ENCODE data around the gene ANKRD18A. TPM values are rescaled to one million over a fixed set of nuclear protein-coding genes. Genes with fewer than 3 reads are reported as not detected.
A peak's percentile ranks its signal among the peaks of the same experiment; 100 is the strongest.

Gene ANKRD18A
- total and polyA plus RNA-seq, 12 donors = 0.22 to 5.5 (median 2.8) TPM

DNA sequence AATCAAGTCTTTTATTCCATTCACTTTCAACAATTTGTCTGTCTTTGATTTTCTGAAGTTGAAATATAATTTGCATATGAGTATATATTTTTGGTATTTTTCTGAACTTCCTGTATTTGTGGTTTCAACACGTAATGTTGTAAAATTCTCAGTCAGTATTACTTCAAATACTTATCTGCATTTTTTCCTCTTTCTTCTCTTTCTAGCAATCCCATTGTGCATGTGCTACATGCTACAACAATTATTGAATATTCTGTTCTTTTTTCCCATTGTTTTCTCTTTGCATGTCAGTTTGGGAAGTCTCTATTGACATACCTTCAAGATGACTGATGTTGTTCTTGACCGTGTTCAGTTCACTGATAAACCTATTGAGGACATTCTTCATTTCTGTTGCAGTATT is 5.6 kb upstream of the ANKRD18A start:
- H3K4me3 ChIP-seq = no peak overlapping the region
- WGBS, 2 donors = 70 to 84% methylated on average over 2 of the region's 2 CpGs
- H3K36me3 ChIP-seq = no peaks in the 10 kb centered on the region
- DNase-seq (no peak), ATAC-seq (no peak)
- no peak overlapping the region for H3K27ac ChIP-seq
- peaks cover 0 to 17% (median 13%) of the 10 kb centered on the region in 9 donors for H3K4me1 ChIP-seq
- peaks cover 8 to 43% (median 38%) of the 10 kb centered on the region in 7 donors for H3K27me3 ChIP-seq
- peaks cover 0 to 30% (median 12%) of the 10 kb centered on the region in 11 donors for H3K9me3 ChIP-seq
- intact Hi-C loops (cut with DNase I) = loop anchor here in 1 of 10 donors (10.0 kb wide), 1 partner anchor 59 kb away; no protein-coding TSS in a partner anchor
- TF ChIP-seq, protein P1, sequence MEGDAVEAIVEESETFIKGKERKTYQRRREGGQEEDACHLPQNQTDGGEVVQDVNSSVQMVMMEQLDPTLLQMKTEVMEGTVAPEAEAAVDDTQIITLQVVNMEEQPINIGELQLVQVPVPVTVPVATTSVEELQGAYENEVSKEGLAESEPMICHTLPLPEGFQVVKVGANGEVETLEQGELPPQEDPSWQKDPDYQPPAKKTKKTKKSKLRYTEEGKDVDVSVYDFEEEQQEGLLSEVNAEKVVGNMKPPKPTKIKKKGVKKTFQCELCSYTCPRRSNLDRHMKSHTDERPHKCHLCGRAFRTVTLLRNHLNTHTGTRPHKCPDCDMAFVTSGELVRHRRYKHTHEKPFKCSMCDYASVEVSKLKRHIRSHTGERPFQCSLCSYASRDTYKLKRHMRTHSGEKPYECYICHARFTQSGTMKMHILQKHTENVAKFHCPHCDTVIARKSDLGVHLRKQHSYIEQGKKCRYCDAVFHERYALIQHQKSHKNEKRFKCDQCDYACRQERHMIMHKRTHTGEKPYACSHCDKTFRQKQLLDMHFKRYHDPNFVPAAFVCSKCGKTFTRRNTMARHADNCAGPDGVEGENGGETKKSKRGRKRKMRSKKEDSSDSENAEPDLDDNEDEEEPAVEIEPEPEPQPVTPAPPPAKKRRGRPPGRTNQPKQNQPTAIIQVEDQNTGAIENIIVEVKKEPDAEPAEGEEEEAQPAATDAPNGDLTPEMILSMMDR (IDR thresholded peaks at IDR 0.05) = no peak

DNA sequence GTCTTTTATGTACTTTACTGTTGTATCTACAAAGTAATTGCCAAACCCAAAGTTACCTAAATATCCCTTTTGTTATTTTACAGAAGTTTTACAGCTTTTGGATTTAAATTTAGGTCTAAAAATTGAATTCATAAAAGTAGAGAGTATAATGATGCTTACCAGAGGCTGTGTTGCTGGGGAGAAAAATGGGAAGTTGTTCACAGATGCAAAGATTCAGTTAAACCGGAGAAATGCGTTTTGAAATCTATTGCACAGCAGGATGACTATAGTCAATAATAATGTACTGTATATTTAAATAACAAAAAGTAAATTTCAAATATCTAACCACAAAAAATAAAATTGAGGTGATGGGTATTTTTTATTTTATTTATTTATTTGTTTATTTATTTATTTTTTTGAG is 2.6 kb upstream of the ANKRD18A start:
- WGBS, 2 donors = 78 to 85% methylated on average over 2 of the region's 2 CpGs
- intact Hi-C loops (cut with DNase I) = loop anchor here in 1 of 10 donors (10.0 kb wide), 1 partner anchor 62 kb away; no protein-coding TSS in a partner anchor
- H3K27me3 ChIP-seq = peaks cover 8 to 72% (median 65%) of the 10 kb centered on the region in 7 donors

DNA sequence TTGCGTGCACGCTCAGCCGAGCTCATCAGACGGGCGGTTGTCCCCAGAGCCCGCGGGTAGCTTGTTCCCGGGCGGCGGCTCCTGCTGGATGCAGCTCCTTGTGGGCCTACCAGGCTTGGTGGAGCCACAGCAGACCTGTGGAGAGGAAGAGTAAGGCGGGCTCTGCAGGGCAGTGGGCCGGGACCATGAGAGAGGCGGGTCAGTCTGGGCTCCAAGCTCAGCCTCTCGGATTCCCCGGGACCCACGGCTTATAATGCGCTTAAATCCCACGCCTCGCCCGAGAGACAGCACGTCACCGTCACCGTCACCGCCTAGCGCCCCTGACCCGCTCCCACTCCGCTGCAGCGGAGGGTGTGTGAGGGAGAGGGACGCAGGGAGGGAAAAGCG is 1.9 kb upstream of the ANKRD18A start:
- peaks cover 0 to 36% (median 22%) of the 10 kb centered on the region in 9 donors for H3K4me1 ChIP-seq
- H3K27ac ChIP-seq = no peak overlapping the region
- TF ChIP-seq, protein P1 (IDR thresholded peaks at IDR 0.05) = no peak
- intact Hi-C loops (cut with DNase I) = loop anchor here in 1 of 10 donors (10.0 kb wide), 1 partner anchor 63 kb away; no protein-coding TSS in a partner anchor
- 3 to 4% methylated on average over 30 of the region's 30 CpGs for WGBS, 2 donors
- peaks cover 8 to 78% (median 69%) of the 10 kb centered on the region in 7 donors for H3K27me3 ChIP-seq
- H3K4me3 ChIP-seq = peak overlapping the region in 9 of 10 donors; percentile 25 to 62 (median 52)
- H3K9me3 ChIP-seq = peaks cover 0 to 30% (median 12%) of the 10 kb centered on the region in 11 donors
- ATAC-seq = peak in 4 of 8 donors; percentile 19 to 40 (median 28)
- peak in 1 of 2 donors; percentile 14 for DNase-seq
- H3K36me3 ChIP-seq = no peaks in the 10 kb centered on the region

More for the DNA sequence above, 2.6 kb upstream of the ANKRD18A start:
- Histone ChIP-seq H3K27ac (no peak overlapping the region), H3K4me1 (peaks cover 0 to 36% (median 22%) of the 10 kb centered on the region in 9 donors), H3K4me3 (no peak overlapping the region), H3K9me3 (peaks cover 0 to 30% (median 12%) of the 10 kb centered on the region in 11 donors), H3K36me3 (no peaks in the 10 kb centered on the region)
- DNase-seq (no peak), ATAC-seq (no peak)
- TF ChIP-seq, protein P1 (IDR thresholded peaks at IDR 0.05) = no peak

DNA sequence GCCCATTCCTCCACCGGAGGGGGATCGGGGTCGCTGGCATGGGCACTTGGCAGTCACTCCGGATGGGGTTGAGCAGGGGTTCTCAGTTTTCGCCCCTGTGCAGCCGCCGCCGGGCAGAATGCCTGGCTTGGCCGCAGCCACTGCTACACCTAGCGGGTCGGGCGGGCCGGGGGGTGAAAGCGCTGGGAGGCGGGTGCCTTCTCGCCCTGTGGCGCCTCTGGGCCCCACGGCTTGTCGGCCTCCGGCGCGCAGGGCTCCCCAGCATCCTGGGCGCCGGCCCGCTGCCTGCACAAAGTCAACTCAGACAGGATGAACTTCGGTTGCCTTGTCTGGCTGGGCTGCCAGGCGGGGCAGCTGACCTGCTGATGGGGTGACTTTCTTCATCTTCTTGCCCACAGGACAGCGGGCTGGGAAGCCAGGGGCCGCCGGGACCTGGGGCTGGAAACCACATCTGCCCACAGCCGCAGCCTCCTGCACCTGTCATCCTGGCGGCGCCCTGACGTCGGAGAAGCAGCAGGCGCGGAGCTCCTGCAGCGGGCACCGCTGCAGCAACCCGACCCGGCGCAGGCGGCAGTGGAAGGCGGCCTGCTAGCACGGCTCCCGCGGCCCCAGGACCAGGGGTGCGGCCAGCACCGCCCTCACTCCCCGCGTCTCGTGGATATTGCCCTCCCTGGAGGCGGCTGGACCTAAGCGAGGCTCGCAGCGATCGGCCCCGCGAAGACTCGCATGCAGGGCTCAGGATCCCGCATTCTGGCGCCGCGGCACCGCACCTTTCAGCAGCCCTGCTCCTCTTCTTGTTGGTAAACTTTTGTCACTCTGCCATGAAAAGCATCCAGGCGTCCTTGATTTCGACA is 1.3 kb upstream of the ANKRD18A start:
- 1% methylated on average over 67 of the region's 67 CpGs for WGBS, 2 donors
- Histone ChIP-seq H3K36me3 (no peaks in the 10 kb centered on the region), H3K4me3 (peak overlapping the region; percentile 25 to 62 (median 52)), H3K27ac (peak overlapping the region in 1 of 10 donors; percentile 42), H3K27me3 (peaks cover 8 to 83% (median 75%) of the 10 kb centered on the region in 7 donors), H3K4me1 (peaks cover 0 to 36% (median 22%) of the 10 kb centered on the region in 9 donors), H3K9me3 (peaks cover 0 to 30% (median 12%) of the 10 kb centered on the region in 11 donors)
- TF ChIP-seq, protein P1 (IDR thresholded peaks at IDR 0.05) = no peak
- DNase-seq = peak in 1 of 2 donors; percentile 17
- peak; percentile 26 to 71 (median 36) for ATAC-seq
- intact Hi-C loops (cut with DNase I) = loop anchor here in 1 of 10 donors (10.0 kb wide), 1 partner anchor 63 kb away; no protein-coding TSS in a partner anchor
